Non-pigmented ciliary epithelial cell (primary cell): ENCODE results near the gene NBEAL2.
A peak's percentile ranks its signal among the peaks of the same experiment; 100 is the strongest.
"Not testable (repeated sequence)": the region's sequence is repeated elsewhere in the genome, so short reads cannot be mapped to it uniquely, and the experiment has no call there.

Experiments used
- DNase-seq: peaks from one replicate; pipeline ENCODE4 v3.0.0-alpha.2; 2010; ENCODE audit warnings: low read depth

The NBEAL2 gene

DNA sequence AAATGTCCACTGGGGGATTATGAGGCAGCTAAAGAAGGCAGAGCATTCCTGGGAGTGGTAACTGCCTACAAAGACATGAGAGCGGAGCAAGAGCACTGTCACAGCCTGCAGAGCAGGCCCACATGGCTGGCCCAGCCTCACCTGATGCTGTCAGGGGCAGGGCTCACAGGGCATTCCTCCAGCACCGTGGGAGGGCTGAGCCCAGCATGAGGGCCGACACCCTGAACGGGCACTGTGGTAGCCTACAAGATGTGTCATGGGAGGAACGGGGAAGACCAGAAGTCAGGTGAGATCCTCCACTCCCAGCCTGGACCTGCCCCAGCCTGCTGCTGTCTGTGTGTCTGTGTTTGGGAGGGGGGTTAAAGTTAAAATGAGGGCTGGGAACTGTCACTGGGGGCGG lies 33.0 kb upstream of the NBEAL2 start:
- no peak for DNase-seq

DNA sequence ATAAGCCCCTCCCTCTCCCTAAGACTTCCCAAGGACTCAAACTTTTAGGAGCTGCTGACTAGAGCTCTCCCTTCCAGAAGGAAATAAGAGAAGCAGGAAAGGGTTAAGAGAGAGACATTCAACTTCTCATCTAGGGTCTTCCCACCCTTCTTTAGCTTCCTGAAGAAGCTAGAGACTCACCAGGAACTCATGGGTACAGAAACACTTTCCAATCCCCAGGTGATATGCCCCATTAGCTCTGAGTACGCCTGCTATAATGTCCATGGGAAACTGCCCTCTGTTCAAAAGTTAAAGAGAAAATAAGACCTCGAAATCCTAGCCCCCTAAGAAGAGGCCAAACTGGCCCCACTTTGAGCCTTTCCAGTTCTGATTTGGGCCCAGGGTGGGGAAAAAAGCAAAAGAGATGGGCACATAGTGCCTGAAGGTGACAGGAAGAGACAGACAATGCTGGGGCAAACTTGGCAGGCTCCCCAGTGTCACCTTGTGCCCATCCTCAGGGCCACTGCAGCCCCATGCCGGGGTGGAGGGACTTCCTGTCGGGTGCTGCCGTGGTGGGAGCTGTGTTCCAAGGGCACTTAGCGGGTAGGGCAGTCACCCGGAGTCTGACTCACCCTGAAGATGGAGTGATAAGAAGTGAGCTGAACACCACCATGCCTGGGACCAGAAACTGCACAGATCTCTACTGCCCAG lies 32.5 kb upstream of the NBEAL2 start:
- DNase-seq: no peak

DNA sequence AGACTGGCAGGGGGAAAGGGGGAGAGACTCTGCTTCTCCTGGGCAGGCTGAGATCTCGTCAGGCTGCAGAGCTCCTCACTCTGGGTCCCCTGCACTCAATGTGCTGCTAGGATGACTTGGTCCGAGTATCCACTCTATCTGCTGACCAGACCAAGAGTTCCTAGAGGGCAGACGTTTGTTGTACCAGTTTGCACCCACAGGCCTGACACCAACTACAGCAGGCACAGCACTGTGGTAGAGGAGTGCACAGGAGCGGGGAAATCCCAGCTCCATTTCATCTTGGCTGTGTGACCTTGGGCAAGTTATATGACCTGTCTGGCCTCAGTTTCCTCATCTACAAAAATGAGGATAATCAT lies 31.9 kb upstream of the NBEAL2 start:
- no peak for DNase-seq

DNA sequence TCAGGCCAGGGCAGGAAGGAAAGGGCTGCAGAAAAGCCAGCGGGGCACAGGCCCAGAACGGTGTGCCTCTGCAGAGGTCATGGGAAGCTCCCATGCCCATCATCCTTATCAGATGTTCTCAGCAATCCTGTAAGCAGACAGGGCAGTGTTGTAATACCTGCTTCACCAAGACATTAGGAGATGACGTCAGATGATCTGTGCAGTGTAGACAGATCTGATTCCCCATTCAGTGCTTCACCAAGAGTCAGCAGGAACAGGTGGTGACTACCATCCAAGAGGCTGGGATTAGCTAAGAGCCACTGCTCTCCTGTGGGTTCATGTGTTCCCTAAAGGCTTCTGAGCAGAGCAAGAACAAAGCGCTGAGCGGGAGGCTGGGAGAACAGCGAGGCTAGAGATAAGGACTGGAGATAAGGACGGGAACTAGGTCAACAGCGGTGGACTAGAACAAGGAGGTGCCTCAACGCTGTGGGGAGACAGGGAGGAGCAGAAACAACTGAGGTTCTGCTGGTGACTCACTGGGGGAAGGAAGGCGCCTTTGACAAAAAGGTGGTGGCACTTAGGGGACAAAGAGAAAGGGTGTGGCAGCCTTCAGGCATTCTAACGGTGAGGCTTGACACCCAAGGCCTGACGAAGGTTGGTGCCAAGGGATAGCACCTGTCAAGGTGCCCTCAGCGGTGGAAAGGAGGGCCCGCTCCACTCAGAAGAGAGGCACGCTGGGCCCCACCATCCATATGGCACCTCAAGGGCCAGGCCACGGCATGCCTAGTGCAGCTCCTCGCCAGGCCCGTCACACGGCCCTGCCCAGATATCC lies 31.3 kb upstream of the NBEAL2 start:
- DNase-seq: peak; percentile 54

DNA sequence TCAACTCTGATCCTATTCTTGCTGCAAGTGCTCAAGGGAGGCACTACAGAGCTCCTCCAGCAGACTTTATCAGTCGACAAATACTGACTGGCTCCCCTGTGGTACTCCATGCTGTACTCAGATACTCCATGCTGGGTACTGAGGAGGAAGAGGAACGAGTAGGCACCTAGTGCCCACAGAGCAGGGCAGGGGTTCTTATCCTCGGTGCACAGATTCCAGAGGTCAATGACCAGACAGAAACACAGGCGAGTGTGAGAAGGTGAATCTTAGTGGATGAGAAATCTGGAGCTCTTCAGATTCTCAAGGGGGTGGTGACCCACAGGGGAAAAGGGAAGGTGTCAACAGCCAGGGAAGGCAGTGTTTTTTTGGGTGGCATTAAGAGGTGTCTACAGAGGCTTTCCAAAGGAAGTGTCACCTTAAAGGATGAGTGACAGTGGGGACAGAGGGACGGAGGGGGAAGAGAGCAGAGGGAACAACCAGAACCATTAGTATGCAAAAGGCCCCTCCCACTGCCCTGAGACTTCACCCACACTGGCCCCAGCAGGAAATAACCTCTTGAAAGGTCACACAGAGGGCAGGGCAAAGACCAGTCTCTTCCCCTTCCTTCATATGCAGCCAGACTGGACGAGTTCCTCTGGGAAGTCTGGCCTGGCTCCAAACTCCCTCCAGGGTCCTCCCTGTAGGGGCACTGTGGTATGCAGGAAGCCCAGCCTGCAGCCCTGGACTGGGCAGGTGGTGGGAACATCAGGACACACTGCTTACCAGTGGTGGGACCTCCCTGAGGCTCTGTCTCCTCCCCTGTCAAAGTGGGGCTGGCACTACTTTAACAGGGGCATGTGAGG lies 30.4 kb upstream of the NBEAL2 start:
- no peak for DNase-seq

DNA sequence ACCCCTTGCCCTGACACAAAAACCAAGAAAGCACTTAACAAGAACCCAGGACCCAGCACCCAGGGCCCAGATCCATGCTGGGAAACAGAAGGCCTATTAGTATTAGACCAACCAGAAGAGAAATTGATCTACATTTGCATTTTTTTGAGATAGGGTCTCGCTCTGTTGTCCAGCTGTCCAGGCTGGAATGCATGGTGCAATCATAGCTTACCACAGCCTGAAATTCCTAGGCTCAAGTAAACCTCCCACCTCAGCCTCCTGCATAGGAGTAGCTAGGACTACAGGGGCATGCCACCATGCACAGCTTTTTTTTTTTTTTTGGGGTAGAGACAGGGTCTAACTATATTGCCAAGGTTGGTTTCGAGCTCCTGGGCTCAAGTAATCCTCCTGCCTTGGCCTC lies 29.3 kb upstream of the NBEAL2 start:
- no peak for DNase-seq

DNA sequence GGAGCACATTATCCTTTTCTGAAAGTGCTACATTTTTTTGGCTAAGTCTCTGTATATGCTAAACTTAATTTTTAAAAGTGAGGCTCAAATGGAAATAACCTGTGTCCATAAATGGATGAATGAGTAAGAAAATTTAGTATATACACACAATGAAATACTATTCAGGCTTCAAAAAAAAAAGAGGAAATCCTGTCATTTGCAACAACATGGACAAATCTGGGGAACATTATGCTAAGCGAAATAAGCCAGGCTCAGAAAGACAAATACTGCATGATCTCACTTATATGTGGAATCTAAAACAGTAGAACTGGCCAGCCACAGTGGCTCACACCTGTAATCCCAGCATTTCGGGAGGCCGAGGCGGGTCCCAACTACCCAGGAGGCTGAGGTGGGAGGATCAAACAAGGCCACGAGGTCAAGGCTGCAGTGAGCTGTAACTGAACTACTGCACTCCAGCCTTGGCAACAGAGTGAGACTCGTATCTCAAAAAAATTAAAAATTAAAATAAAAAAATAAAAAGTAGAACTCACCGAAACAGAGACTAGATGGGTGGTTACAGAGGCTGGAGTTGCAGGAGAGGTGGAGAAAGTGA lies 28.7 kb upstream of the NBEAL2 start:
- DNase-seq: no peak

DNA sequence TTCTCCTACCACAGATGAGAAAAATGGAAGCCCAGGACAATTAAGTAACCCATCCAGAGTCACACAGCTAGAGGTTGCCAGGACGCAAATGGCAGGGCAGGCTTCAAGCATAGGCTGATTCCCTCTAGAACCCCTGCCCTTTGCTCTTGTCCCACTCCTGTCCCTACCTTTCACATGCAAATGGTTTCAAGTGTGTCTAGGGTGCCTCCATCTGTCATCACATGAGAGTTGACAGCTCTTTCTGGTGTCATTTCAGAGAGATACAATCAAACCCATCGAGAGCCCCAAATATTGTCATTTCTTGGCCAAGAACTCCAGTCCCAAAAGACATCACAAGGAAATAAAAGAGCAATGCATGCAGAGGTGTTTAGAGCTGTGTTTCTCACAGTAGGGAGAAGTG lies 26.7 kb upstream of the NBEAL2 start:
- no peak for DNase-seq

DNA sequence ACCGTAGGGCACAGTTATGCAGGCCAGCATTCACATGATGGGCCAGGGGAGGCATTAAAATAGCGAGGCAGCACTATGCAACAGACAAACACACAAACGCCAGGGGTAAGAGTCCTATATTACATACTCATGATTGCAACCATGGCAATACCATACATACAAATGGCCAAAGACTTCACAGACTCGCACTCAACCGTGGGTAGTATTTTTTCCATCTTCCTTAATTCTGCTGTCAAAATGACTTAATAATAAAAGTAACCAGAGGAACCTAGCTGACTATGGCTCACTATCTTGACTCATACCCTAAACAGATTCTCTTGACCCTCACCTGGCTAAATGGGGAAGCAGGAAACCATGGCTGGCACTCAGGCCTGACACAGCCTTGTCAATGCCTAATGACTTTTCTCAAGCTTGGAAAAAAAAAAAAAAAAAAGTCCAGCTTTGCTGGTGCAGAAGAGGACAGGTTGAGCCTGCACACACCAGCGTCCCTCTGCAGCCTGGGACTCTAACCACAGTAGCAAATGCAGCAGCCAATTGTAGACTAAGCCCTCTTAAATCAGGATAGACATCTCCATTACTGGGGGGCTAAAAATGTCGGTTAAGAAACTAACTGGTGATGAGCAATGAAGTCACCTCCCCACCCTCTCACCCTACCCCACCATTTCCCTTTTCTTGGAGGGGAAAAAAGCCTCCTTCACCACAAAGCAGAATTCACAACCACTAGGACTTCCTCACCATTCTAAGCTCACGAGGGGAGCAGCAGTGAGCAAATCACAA lies 26.0 kb upstream of the NBEAL2 start:
- DNase-seq: no peak

DNA sequence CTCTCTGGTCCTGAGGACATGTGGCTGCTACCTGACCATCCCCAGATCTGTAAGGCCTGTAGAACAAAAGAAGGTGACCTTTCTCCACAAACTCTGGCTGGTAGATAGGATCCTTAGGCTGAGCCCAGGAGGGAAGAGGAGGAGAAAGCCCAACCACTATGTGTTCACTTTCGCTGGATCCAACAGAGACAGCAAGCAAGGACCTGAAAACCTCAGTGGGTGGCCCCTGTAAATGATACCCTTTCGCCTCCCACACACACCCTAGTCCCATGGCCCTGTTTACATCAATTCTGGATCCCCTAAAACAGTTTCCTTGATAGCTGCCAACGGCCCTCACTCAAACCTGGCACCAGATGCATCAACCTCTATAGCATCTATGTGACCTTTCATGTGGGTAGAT lies 25.3 kb upstream of the NBEAL2 start:
- no peak for DNase-seq

DNA sequence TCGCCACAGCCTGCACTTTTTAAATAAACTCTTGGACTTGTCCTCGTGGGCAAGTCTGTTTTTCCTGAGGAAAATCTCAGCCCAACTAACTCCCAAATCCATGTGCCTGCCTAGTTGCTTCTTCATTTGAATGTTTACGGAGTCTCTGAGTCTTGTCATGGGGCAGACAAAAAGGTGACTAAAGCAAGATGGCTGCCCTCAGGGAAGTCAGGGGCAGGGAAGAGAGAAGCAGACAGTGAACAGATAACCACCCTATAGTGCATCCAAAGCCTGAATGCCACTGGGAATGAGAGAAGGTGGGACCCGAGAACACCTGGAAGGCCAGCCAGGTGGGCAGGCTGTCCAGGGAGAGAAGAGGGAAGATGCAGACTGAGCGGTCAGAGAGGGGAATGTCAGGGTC lies 24.3 kb upstream of the NBEAL2 start:
- DNase-seq: no peak

DNA sequence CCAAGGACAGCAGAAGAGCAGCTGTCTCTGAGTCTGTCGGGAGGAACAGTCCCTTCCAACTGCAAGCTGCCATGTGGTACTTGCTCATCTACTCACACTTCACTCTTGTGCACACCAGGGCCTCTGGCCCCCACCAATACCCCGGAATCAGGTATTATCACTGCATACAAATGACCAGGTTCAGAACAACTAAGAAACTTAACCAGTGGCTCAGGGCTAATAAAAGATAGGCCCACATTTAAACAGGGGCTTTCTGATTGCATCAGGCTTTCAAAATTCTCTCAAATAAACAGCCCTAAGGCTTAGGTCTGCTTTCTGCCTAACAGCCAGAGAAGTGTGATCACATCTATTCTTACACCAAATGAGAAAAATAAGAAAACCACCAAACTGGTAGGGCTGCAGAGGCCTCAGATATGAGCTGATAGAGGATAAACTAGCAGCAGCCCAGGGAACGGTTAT lies 23.6 kb upstream of the NBEAL2 start:
- no peak for DNase-seq

DNA sequence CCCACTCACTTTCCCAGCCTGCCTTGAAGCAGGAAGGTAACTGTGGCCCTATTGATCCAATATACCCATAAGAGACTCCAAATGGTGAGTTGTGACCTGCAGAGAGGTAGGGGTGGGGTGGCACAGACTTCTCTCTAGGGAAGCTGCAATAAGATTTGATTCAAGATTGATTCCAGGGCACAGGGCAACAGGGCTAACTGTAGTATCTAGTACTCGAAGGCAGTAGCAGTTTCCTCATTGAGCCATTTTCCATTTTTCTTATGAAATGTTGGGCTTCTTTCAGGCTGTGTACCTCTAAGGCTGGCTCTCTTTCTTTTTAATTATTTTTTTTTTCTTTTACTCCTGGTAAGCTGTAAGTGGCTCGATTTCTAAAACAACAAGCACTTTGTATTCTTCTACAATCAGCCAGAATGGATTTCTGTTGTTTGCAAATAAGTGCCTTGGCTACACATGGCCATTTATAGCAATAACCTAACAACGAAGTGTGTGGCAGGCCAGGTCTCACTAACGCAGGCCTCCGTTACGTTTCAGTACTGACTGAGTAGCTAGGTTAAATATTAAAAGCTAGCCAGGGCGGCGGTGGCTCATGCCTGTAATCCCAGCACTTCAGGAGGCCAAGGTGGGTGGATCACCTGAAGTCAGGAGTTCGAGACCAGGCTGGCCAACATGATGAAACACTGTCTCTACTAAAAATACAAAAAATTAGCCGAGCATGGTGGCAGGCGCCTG lies 22.2 kb upstream of the NBEAL2 start:
- DNase-seq: no peak

DNA sequence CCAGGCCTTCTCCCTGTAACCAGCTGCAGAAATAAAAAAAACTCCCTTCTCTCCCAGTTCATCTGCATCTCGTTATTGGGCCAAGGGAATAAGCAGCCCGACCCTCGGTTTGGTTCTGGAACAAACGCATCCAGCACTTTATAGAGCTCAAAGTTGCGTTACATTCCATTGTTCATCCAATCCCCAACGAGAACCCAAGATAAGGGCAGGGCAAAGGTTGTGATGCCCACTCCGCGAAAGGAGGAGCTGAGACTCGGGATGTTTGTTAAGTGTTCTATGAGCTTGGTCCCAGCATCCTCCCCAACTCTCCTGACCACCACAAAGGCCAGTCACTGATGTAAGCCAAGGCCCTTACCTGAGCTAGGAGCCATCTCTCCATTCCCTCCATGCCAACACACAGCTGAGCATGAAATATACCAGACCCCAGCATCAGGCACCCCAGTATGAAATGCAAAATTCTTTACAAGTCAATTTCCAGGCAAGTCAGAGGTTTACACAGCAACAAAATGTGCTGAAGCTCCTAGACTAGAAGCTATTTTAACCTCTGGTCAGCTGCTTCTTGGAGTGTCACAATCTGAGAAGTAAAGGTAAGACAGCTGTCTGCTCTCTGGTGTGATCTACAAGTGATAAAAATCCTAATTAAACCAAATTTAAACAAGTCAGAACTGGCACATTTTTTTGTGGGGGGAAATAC lies 20.9 kb upstream of the NBEAL2 start:
- DNase-seq: no peak

DNA sequence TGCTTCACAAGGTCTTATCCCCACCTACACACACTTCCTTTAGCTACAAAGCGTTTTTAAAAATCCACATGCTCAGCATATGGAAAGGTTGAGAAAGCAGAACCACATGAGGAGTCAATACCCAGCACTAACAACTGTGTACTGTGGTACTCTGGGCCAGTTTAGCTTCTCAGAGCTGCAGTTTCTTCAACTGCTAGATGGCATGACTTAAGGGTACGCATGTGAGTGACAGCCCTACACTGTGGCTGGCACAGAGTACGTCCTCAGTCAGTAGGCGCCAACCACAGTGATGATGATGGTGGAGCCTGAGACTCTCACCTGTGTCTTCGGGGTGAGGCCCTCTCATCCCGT lies 20.3 kb upstream of the NBEAL2 start:
- no peak for DNase-seq

DNA sequence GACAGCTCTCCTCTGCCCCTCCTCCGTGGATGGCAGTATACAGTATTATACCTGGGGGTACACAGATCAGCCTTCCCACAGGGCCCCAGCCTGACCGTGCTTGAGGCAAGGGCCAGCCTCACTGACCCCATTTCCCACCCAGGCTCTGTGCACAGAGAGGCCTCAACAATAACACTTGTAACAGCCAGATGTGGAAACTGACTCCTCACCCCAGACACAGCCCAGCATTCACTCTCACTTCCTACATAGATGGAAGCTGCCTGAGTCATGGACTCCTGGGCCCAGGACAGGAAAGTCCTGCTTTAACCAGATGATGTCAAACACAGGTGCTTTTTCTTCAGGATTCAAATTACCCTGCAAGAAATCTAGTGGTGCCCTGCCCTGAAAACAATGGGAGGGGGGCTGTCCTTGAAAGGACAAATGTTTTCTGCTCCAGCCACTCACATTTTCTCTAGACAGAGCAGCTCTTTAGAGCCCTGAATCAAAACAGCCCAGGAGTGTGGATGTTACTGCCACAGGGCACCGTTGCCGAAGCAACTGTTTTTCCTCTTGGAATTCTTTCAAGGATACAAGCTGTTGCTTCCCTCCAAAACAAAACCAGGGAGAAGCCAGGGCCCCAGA lies 19.3 kb upstream of the NBEAL2 start:
- no peak for DNase-seq

DNA sequence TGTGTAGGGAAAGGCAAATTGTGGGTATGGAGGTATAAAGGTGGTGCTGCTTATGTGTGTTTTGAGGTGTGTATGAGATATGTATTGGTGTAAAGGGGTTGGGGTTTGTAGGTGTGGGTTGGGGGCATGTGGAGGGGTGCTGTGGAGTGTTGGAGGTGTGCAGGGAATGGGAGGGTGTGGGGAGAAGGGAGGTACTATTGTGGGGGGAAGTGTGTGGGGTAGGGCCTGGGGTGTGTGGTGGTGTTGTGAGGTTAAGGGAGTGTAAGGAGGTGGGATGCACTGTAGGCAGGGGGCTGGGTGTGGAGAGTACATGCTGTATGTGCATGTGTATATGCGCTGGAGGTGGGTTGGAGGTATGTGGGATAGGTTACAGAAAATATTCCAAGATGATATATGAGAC lies 18.6 kb upstream of the NBEAL2 start:
- no peak for DNase-seq

DNA sequence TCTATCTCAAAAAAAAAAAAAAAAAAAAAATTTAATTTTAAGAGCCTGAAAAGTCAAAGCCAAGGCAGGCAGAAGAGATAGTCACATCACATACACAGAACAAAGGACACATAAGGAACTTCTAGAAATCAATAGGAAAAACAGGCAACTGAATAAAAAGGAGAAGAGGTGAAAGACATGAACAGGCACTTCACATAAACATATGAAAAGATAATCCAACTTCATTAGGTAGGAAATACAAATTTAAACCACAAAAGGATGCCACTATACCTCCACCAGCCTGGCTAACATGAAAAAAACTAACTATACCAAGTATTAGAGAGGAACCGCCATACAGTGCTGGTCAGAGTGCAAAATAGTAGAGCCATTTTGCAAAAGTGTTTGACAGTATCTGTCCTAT lies 17.0 kb upstream of the NBEAL2 start:
- no peak for DNase-seq

DNA sequence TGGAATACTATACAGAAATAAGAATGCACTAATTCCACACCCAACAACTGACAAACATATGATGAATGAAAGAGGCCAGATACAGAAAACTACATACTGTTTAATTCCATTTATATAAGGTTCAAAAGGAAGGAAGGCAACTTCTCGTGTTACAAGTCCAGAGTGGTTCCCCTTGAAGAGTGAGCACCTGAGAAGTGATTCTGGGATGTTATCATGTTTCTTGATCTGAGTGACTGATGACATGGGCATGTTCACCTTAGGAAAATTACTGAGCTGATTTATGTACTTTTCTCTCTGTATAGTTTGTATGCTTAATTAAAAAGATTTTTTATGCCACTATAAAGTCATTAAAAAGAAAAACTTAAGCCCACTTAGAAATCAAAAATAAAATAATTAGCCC lies 16.5 kb upstream of the NBEAL2 start:
- no peak for DNase-seq

DNA sequence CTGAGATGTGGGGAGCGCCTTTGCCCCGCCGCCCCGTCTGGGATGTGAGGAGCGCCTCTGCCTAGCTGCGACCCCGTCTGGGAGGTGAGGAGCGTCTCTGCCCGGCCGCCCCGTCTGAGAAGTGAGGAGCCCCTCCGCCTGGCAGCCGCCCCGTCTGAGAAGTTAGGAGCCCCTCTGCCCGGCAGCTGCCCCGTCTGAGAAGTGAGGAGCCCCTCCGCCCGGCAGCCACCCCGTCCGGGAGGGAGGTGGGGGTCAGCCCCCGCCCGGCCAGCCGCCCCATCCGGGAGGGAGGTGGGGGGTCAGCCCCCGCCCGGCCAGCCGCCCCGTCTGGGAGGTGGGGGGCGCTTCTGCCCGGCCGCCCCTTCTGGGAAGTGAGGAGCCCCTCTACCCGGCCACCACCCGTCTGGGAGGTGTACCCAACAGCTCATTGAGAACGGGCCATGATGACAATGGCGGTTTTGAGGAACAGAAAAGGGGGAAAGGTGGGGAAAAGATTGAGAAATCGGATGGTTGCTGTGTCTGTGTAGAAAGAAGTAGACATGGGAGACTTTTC lies 15.4 kb upstream of the NBEAL2 start:
- not testable (repeated sequence) for DNase-seq
